Activated CD4-positive, alpha-beta T cell treated with anti-CD3 and anti-CD28 coated beads, Interleukin-2, amount 10 ng/mL, durations not matched to agents 7 days and 5 days (primary cell): ENCODE results near the gene TLCD2. TPM values are rescaled to one million over a fixed set of nuclear protein-coding genes. Genes with fewer than 3 reads are reported as not detected.

Source experiments
- CTCF ChIA-PET: fragments of 350-600 bp; sonication (Branson Sonifier 250); formaldehyde crosslinking; loops from one replicate; lab custom pipeline; 2021; ENCODE audit warnings: antibody characterized with exemption; lab: Charles Lee
- POLR2A ChIA-PET: fragments of 350-600 bp; sonication (Branson Sonifier 250); formaldehyde crosslinking; loops from one replicate; lab custom pipeline; 2021; ENCODE audit warnings: antibody characterized with exemption; lab: Charles Lee
- DNase-seq: peaks from one replicate; pipeline ENCODE4 v3.0.0-alpha.2; 2020
- H3K27ac Mint-ChIP-seq: one replicate; pipeline ENCODE4 v1.8.0; 2021; ENCODE audit warnings: mild to moderate bottlenecking, moderate library complexity, mixed read lengths
- H3K27me3 Mint-ChIP-seq: one replicate; pipeline ENCODE4 v1.8.0; 2021; ENCODE audit warnings: mixed read lengths
- H3K36me3 Mint-ChIP-seq: one replicate; pipeline ENCODE4 v1.8.0; 2021; ENCODE audit warnings: low read depth, mixed read lengths
- H3K4me1 Mint-ChIP-seq: one replicate; pipeline ENCODE4 v1.8.0; 2021; ENCODE audit warnings: mixed read lengths
- H3K4me3 Mint-ChIP-seq: one replicate; pipeline ENCODE4 v1.8.0; 2021; ENCODE audit warnings: mild to moderate bottlenecking, moderate library complexity, mixed read lengths
- H3K9me3 Mint-ChIP-seq: one replicate; pipeline ENCODE4 v1.8.0; 2021; ENCODE audit warnings: mixed read lengths
- total RNA-seq, 2 experiments: library from RNA; stranded (reverse); gene quantifications; one replicate each; pipeline ENCODE4 v1.2.3, GENCODE V29; 2021

Gene TLCD2
- total RNA-seq: under 1 TPM; 0.07 to 0.12 TPM

GRCh38 chr17:1709971-1710806 lies at the start of gene TLCD2:
Gene TLCD2 (minus strand): TSS chr17:1710377. CDS start chr17:1710242, 135 bp downstream.
- Mint-ChIP-seq H3K4me3 (peak within 1 kb of the TSS; percentile 47), H3K4me1 (peaks cover 30% of the 10 kb centered on the region), H3K27ac (peak within 1 kb of the TSS; percentile 31), H3K9me3 (no peaks in the 10 kb centered on the region), H3K27me3 (peaks cover 40% of the 10 kb centered on the region), H3K36me3 (peaks cover 15% of the 10 kb centered on the region)
- DNase-seq: no peak
- ChIA-PET POLR2A (no interaction called here), CTCF (interaction anchor here (0.8 to 1.5 kb wide), 2 partner anchors 10 to 216 kb away, joined by 5 to 8 read pairs; no protein-coding TSS in a partner anchor)

GRCh38 chr17:1759529-1759928 lies 49.4 kb upstream of the TLCD2 start:
- ChIA-PET CTCF (no interaction called here), POLR2A (no interaction called here)
- H3K27ac Mint-ChIP-seq: no peak overlapping the region
- no peak for DNase-seq
- H3K4me3 Mint-ChIP-seq: no peak overlapping the region
- peaks cover 2% of the 10 kb centered on the region for H3K9me3 Mint-ChIP-seq
- peaks cover 37% of the 10 kb centered on the region for H3K4me1 Mint-ChIP-seq
- H3K27me3 Mint-ChIP-seq: peaks cover 3% of the 10 kb centered on the region
- peaks cover 3% of the 10 kb centered on the region for H3K36me3 Mint-ChIP-seq

DNA sequence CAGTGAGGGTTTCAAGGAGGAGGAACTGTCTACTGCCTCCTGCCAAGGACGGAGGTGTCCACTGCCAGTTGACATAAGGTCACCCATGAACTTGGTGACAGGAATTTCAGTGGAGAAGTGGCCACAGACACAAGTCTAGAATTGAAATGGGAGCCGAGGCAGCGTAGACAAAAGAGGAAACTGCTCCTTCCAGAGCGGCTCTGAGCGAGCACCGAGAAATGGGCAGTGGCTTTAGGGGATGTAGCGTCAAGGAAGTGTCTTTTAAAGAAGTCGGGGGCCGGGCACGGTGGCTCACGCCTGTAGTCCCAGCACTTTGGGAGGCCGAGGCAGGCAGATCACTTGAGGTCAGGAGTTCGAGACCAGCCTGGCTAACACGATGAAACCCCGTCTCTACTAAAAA lies 48.6 kb upstream of the TLCD2 start:
- ChIA-PET POLR2A (no interaction called here), CTCF (no interaction called here)
- no peak overlapping the region for H3K4me3 Mint-ChIP-seq
- H3K36me3 Mint-ChIP-seq: no peaks in the 10 kb centered on the region
- H3K27ac Mint-ChIP-seq: peak overlapping the region; percentile 14
- no peak for DNase-seq
- peaks cover 30% of the 10 kb centered on the region for H3K4me1 Mint-ChIP-seq
- peaks cover 3% of the 10 kb centered on the region for H3K27me3 Mint-ChIP-seq
- no peaks in the 10 kb centered on the region for H3K9me3 Mint-ChIP-seq

DNA sequence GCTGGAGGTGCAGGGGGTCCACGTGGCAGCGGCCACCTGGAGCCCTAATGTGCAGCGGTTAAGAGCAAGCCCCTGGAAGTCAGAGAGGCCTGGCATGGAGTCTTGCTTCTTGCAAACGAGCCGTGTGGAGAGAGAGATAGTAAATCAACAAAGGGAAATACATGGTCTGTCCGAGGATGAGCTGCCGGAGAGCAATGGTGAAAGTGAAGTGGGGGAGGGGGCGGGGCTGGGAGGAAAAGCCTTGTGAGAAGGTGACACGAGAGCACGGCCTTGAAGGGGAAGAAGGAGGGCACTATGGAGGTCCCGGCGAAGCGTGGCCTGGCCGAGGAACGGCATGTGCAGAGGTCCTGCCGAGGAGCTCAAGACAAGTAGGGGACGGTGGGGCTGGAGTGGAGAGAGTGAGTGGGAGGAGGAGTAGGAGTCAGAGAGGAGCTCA lies 45.7 kb upstream of the TLCD2 start:
- H3K27ac Mint-ChIP-seq: peak overlapping the region; percentile 41
- no peaks in the 10 kb centered on the region for H3K36me3 Mint-ChIP-seq
- DNase-seq: no peak
- H3K9me3 Mint-ChIP-seq: no peaks in the 10 kb centered on the region
- CTCF ChIA-PET: interaction anchor here (0.8 kb wide), 1 partner anchor 34 kb away, joined by 3 read pairs; no protein-coding TSS in a partner anchor
- peaks cover 3% of the 10 kb centered on the region for H3K27me3 Mint-ChIP-seq
- no peak overlapping the region for H3K4me3 Mint-ChIP-seq
- POLR2A ChIA-PET: no interaction called here
- peaks cover 12% of the 10 kb centered on the region for H3K4me1 Mint-ChIP-seq

GRCh38 chr17:1755252-1755826 lies 45.2 kb upstream of the TLCD2 start:
- no peaks in the 10 kb centered on the region for H3K9me3 Mint-ChIP-seq
- no peak for DNase-seq
- no peak overlapping the region for H3K4me3 Mint-ChIP-seq
- ChIA-PET CTCF (interaction anchor here (0.8 to 1.3 kb wide), 2 partner anchors 10 to 34 kb away, joined by 3 to 4 read pairs; no protein-coding TSS in a partner anchor), POLR2A (no interaction called here)
- no peaks in the 10 kb centered on the region for H3K36me3 Mint-ChIP-seq
- H3K4me1 Mint-ChIP-seq: peaks cover 9% of the 10 kb centered on the region
- H3K27me3 Mint-ChIP-seq: peaks cover 3% of the 10 kb centered on the region
- peak overlapping the region; percentile 60 for H3K27ac Mint-ChIP-seq

- no peak for DNase-seq
- Mint-ChIP-seq H3K4me1 (peaks cover 9% of the 10 kb centered on the region), H3K36me3 (no peaks in the 10 kb centered on the region), H3K4me3 (no peak overlapping the region), H3K27ac (no peak overlapping the region), H3K9me3 (no peaks in the 10 kb centered on the region), H3K27me3 (peaks cover 3% of the 10 kb centered on the region)
- ChIA-PET CTCF (interaction anchor here (0.7 to 1.4 kb wide), 3 partner anchors 9 to 16 kb away, joined by 3 to 4 read pairs (median 4); no protein-coding TSS in a partner anchor), POLR2A (no interaction called here)
These were observed 44.4 kb upstream of the TLCD2 start for GRCh38 chr17:1754430-1755112.

DNA sequence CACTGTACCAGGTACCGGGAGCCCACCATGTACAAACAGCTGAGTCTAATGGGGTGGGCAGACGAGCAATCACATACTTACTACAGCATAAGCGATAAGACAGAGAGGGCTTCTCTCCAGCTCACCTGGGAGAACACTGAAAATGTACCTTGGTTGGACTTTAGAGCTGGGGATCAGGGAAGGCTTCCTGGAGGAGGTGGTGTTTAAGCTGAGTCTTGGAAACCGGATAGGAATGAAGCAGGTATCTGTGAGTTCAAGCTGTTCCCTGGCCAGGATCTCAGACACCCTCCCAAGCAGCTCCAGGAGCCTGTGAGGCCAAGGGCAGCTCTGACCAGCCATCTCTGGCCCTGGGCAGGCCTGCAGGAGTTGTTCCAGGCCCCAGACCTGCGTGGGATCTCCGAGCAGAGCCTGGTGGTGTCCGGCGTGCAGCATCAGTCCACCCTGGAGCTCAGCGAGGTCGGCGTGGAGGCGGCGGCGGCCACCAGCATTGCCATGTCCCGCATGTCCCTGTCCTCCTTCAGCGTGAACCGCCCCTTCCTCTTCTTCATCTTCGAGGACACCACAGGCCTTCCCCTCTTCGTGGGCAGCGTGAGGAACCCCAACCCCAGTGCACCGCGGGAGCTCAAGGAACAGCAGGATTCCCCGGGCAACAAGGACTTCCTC lies 43.7 kb upstream of the TLCD2 start:
- H3K9me3 Mint-ChIP-seq: no peaks in the 10 kb centered on the region
- ChIA-PET POLR2A (no interaction called here), CTCF (interaction anchor here (0.7 to 1.4 kb wide), 3 partner anchors 10 to 16 kb away, joined by 3 to 4 read pairs (median 4); no protein-coding TSS in a partner anchor)
- H3K27ac Mint-ChIP-seq: no peak overlapping the region
- H3K36me3 Mint-ChIP-seq: no peaks in the 10 kb centered on the region
- no peak for DNase-seq
- H3K27me3 Mint-ChIP-seq: peaks cover 3% of the 10 kb centered on the region
- peaks cover 9% of the 10 kb centered on the region for H3K4me1 Mint-ChIP-seq
- no peak overlapping the region for H3K4me3 Mint-ChIP-seq

DNA sequence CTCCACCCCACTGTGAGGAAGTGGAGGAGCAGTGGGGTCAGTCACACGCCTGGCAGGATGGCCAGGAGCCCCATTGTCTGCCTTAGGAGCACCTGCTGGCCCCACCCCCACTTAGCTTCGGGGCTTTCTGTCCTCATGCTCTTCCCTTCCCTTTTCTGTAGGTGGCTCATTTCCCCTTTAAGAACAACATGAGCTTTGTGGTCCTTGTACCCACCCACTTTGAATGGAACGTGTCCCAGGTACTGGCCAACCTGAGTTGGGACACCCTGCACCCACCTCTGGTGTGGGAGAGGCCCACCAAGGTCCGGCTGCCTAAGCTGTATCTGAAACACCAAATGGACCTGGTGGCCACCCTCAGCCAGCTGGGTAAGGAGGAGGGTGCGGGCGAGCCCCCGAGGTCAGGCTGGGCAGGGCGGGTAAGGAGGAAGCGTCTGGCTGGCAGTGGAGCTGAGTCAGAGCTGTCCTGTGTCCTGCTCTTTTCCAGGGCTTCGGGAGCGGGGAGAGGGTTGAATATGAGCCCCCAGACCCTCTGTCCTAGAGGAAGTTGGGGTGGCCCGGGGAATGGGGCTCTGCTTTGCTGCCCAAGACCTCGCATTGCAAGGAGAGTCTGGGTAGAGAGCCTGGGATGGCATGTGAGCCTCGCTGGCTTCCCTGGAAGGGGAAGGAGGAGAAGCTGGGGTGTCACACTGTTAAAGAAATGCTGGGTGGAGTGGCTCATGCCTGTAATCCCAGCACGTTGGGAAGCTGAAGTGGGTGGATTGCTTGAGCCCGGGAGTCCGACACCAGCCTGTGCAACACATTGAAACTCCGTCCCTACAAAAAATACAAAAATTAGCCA lies 42.5 kb upstream of the TLCD2 start:
- H3K4me3 Mint-ChIP-seq: no peak overlapping the region
- ChIA-PET POLR2A (no interaction called here), CTCF (interaction anchor here (1.0 to 1.4 kb wide), 3 partner anchors 9 to 21 kb away, joined by 3 to 4 read pairs (median 3); no protein-coding TSS in a partner anchor)
- H3K27ac Mint-ChIP-seq: no peak overlapping the region
- H3K36me3 Mint-ChIP-seq: no peaks in the 10 kb centered on the region
- no peaks in the 10 kb centered on the region for H3K27me3 Mint-ChIP-seq
- no peaks in the 10 kb centered on the region for H3K9me3 Mint-ChIP-seq
- H3K4me1 Mint-ChIP-seq: peaks cover 4% of the 10 kb centered on the region
- no peak for DNase-seq

- Mint-ChIP-seq H3K4me1 (peaks cover 4% of the 10 kb centered on the region), H3K27me3 (no peaks in the 10 kb centered on the region), H3K4me3 (no peak overlapping the region), H3K27ac (peak overlapping the region; percentile 41), H3K36me3 (no peaks in the 10 kb centered on the region), H3K9me3 (no peaks in the 10 kb centered on the region)
- POLR2A ChIA-PET: no interaction called here
- CTCF ChIA-PET: no interaction called here
- DNase-seq: no peak
These were observed 40.5 kb upstream of the TLCD2 start for GRCh38 chr17:1750628-1751027.

GRCh38 chr17:1746975-1747543 lies 36.9 kb upstream of the TLCD2 start:
- Mint-ChIP-seq H3K27ac (no peak overlapping the region), H3K27me3 (no peaks in the 10 kb centered on the region), H3K4me3 (no peak overlapping the region), H3K4me1 (no peaks in the 10 kb centered on the region), H3K36me3 (no peaks in the 10 kb centered on the region), H3K9me3 (no peaks in the 10 kb centered on the region)
- ChIA-PET POLR2A (no interaction called here), CTCF (interaction anchor here (1.5 kb wide), 1 partner anchor 15 kb away, joined by 4 read pairs; no protein-coding TSS in a partner anchor)
- no peak for DNase-seq

GRCh38 chr17:1745513-1746020 lies 35.4 kb upstream of the TLCD2 start:
- DNase-seq: no peak
- Mint-ChIP-seq H3K36me3 (no peaks in the 10 kb centered on the region), H3K4me1 (no peaks in the 10 kb centered on the region), H3K27ac (peak overlapping the region; percentile 19), H3K9me3 (no peaks in the 10 kb centered on the region), H3K4me3 (no peak overlapping the region), H3K27me3 (no peaks in the 10 kb centered on the region)
- POLR2A ChIA-PET: no interaction called here
- CTCF ChIA-PET: interaction anchor here (1.3 kb wide), 1 partner anchor 18 kb away, joined by 4 read pairs; no protein-coding TSS in a partner anchor
